Activated CD4-positive, alpha-beta T cell treated with anti-CD3 and anti-CD28 coated beads for 36 hours (primary cell): ENCODE results near the gene FAM114A1. TPM values are rescaled to one million over a fixed set of nuclear protein-coding genes. Genes with fewer than 3 reads are reported as not detected.
A peak's percentile ranks its signal among the peaks of the same experiment; 100 is the strongest.

Experiments
- ATAC-seq: fragments of 200-7000 bp; cut with Tn5 transposase; one replicate; pipeline ENCODE4 v1.10.0; 2021; ENCODE audit warnings: mild to moderate bottlenecking, moderate library complexity
- CTCF ChIA-PET: fragments of 350-600 bp; sonication (Branson Sonifier 250); formaldehyde crosslinking; loops from one replicate; lab custom pipeline; 2021; ENCODE audit warnings: antibody characterized with exemption; lab: Charles Lee
- POLR2A ChIA-PET: fragments of 350-600 bp; sonication (Branson Sonifier 250); formaldehyde crosslinking; loops from one replicate; lab custom pipeline; 2021; ENCODE audit warnings: antibody characterized with exemption, inconsistent platforms; lab: Charles Lee
- DNase-seq: peaks from one replicate; pipeline ENCODE4 v3.0.0-alpha.2; 2020
- H3K27ac Mint-ChIP-seq: one replicate; pipeline ENCODE4 v1.8.0; 2021; ENCODE audit warnings: mixed read lengths
- H3K27me3 Mint-ChIP-seq: one replicate; pipeline ENCODE4 v1.8.0; 2021; ENCODE audit warnings: mixed read lengths
- H3K36me3 Mint-ChIP-seq: one replicate; pipeline ENCODE4 v1.8.0; 2021; ENCODE audit warnings: low read depth, mixed read lengths
- H3K4me1 Mint-ChIP-seq: one replicate; pipeline ENCODE4 v1.8.0; 2021; ENCODE audit warnings: mixed read lengths
- H3K4me3 Mint-ChIP-seq: one replicate; pipeline ENCODE4 v1.8.0; 2021; ENCODE audit warnings: mild to moderate bottlenecking, moderate library complexity, mixed read lengths
- H3K9me3 Mint-ChIP-seq: one replicate; pipeline ENCODE4 v1.8.0; 2021; ENCODE audit warnings: low read depth, mixed read lengths
- intact Hi-C, 2 experiments: fragments of 100-400 bp; cut with DNase I in 1 of 2; cut with micrococcal nuclease in 1 of 2; formaldehyde crosslinking; loops; one replicate each; pipeline versions ENCODE4 v1.14.2 to v1.15.1; 2022 to 2024; cut with DNase I, micrococcal nuclease
- total RNA-seq, 2 experiments: library from RNA; stranded (reverse); gene quantifications; one replicate each; pipeline ENCODE4 v1.2.3, GENCODE V29; 2021

FAM114A1 gene
- total RNA-seq, 2 experiments from 2014 or later, result 0.26 to 0.32 TPM

- Mint-ChIP-seq H3K27me3 (no peaks in the 10 kb centered on the region), H3K27ac (no peak overlapping the region), H3K4me3 (no peak overlapping the region), H3K36me3 (no peaks in the 10 kb centered on the region), H3K9me3 (no peaks in the 10 kb centered on the region), H3K4me1 (peaks cover 12% of the 10 kb centered on the region)
- CTCF ChIA-PET, result no interaction called here
- DNase-seq (no peak), ATAC-seq (no peak)
- intact Hi-C loops, result no loop called here
- POLR2A ChIA-PET, result no interaction called here
These were observed 51.9 kb downstream of the FAM114A1 start for GRCh38 chr4:38919494-38919893.

DNA sequence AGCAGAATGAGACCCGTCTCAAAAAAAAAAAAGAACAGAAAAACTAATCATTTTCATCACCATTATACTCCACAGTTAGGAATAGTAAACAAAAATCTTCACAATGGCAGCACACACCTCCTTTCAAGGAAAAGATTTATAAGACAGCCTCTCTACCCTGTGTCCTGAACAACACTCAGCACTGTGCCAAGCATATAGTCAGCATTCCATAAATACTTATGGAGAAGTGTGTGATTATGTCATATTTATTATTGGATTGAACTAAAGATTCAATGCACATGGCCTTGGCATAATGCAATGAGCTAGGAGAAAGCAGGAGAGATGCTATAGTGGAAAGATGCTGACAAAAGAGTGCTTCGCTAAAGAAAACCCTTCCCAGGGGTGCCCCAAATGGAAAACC, 52.6 kb downstream of the FAM114A1 start:
- Mint-ChIP-seq H3K4me3 (no peak overlapping the region), H3K27ac (no peak overlapping the region), H3K9me3 (no peaks in the 10 kb centered on the region), H3K4me1 (peaks cover 5% of the 10 kb centered on the region), H3K27me3 (no peaks in the 10 kb centered on the region), H3K36me3 (no peaks in the 10 kb centered on the region)
- ChIA-PET POLR2A (no interaction called here), CTCF (interaction anchor here (0.6 kb wide), 1 partner anchor 678 kb away, joined by 3 read pairs; no protein-coding TSS in a partner anchor)
- DNase-seq (no peak), ATAC-seq (no peak)
- intact Hi-C loops, result no loop called here

DNA sequence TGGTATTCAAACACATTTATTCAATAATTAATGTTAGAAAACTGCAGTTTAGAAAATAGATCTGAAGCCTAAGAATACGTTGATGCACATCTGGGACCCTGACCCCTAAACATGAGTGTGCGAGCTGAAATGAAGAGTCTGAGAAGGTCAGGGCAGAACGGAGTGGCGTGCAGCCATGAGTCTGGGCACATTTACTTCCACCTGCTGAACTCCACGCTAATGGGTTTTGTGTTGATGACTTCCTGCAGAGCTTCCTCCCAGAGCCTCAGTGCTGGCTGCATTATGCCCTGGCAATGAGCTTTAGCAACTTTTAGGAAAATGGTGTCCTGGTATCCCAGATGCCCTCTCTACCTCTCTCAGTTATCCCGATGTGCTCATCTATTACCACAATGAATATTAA, 53.1 kb downstream of the FAM114A1 start:
- DNase-seq (no peak), ATAC-seq (no peak)
- ChIA-PET POLR2A (no interaction called here), CTCF (interaction anchor here (0.6 kb wide), 1 partner anchor 679 kb away, joined by 3 read pairs; no protein-coding TSS in a partner anchor)
- Mint-ChIP-seq H3K4me1 (peaks cover 2% of the 10 kb centered on the region), H3K4me3 (no peak overlapping the region), H3K36me3 (no peaks in the 10 kb centered on the region), H3K27me3 (no peaks in the 10 kb centered on the region), H3K27ac (no peak overlapping the region), H3K9me3 (no peaks in the 10 kb centered on the region)
- intact Hi-C loops, result no loop called here

DNA sequence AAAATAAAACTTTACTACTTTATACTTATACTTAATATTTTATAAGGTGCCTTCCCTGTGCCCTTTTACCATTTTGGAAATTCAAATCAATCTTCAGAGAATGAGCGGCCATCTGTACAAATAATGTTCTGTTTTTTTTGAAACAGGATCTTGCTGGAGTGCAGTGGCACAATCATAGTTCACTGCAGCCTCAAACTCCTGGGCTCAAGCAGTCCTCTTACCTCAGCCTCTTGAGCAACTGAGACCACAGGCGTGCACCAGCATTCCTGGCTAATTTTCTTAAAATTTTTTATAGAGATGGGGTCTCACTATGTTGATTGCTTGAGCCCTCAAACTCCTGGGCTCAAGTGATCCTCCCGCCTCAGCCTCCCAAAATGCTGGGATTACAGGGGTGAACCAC, 53.5 kb downstream of the FAM114A1 start:
- ATAC-seq (no peak), DNase-seq (no peak)
- ChIA-PET POLR2A (no interaction called here), CTCF (no interaction called here)
- no peak overlapping the region for H3K27ac Mint-ChIP-seq
- H3K27me3 Mint-ChIP-seq, result no peaks in the 10 kb centered on the region
- H3K9me3 Mint-ChIP-seq, result no peaks in the 10 kb centered on the region
- H3K4me1 Mint-ChIP-seq, result peaks cover 2% of the 10 kb centered on the region
- intact Hi-C loops, result no loop called here
- no peak overlapping the region for H3K4me3 Mint-ChIP-seq
- no peaks in the 10 kb centered on the region for H3K36me3 Mint-ChIP-seq

- Mint-ChIP-seq H3K27ac (no peak overlapping the region), H3K9me3 (no peaks in the 10 kb centered on the region), H3K4me3 (no peak overlapping the region), H3K4me1 (peaks cover 2% of the 10 kb centered on the region), H3K27me3 (no peaks in the 10 kb centered on the region), H3K36me3 (no peaks in the 10 kb centered on the region)
- DNase-seq, result no peak
- intact Hi-C loops, result no loop called here
- ATAC-seq, result no peak
- POLR2A ChIA-PET, result interaction anchor here (0.6 kb wide), 2 partner anchors 128 to 194 kb away, joined by 3 to 4 read pairs; no protein-coding TSS in a partner anchor
- CTCF ChIA-PET, result interaction anchor here (1.0 kb wide), 2 partner anchors 21 to 34 kb away, joined by 4 to 5 read pairs; no protein-coding TSS in a partner anchor
These were observed 56.1 kb downstream of the FAM114A1 start for GRCh38 chr4:38923746-38924145.

GRCh38 chr4:38924353-38924752, 56.7 kb downstream of the FAM114A1 start:
- H3K4me1 Mint-ChIP-seq, result peaks cover 2% of the 10 kb centered on the region
- intact Hi-C loops, result no loop called here
- H3K27me3 Mint-ChIP-seq, result no peaks in the 10 kb centered on the region
- DNase-seq (no peak), ATAC-seq (no peak)
- no peaks in the 10 kb centered on the region for H3K36me3 Mint-ChIP-seq
- ChIA-PET CTCF (interaction anchor here (0.6 to 1.0 kb wide), 3 partner anchors 22 to 1627 kb away, joined by 4 to 5 read pairs (median 4); no protein-coding TSS in a partner anchor), POLR2A (interaction anchor here (0.6 kb wide), 1 partner anchor 127 kb away, joined by 4 read pairs; no protein-coding TSS in a partner anchor)
- H3K27ac Mint-ChIP-seq, result no peak overlapping the region
- no peaks in the 10 kb centered on the region for H3K9me3 Mint-ChIP-seq
- no peak overlapping the region for H3K4me3 Mint-ChIP-seq

DNA sequence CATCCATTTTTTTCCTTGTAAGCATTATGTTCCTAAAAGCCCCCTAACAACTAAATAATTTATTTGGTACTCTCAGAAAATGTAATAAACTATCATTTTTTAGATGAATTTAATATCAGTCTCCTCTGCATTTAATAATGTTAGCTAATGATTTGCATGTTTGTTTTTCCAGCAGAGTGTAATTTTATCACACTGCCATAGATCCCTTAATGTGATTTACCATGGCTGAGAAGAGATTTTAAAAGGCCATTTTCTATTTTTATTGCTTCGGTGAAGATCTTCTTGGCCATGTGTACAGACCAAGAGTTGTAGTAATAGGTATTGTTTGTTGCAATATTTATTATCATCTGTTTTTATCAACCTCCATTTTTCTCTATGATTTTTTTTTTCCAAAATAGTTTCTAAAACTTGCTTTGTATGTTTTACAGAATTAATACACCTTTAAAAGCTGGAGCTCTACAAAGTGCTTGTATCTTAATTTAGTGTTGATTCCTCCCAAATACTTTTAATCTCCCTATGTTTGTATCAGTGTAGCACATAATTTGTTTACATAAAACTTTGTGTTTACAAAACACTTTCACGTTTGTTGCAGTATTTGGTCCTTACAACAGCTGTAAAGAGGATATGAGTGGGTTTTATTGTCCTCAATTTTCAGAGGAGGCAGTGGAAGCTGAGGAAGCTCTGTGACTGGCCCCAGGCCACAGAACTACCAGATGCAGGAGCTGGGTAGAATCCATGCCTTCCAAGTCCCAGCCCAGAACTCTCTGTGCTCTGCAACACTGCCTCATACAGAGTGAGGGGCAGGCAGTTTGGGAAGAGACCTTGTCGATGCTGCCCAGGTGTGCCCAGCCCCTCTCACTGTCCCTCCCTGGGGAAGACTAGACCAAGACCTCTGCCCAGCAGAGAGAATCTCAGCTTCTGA, 58.1 kb downstream of the FAM114A1 start:
- H3K9me3 Mint-ChIP-seq, result no peaks in the 10 kb centered on the region
- H3K27ac Mint-ChIP-seq, result no peak overlapping the region
- POLR2A ChIA-PET, result no interaction called here
- CTCF ChIA-PET, result interaction anchor here (1.5 kb wide), 2 partner anchors 23 to 209 kb away, joined by 4 to 7 read pairs; no protein-coding TSS in a partner anchor
- H3K36me3 Mint-ChIP-seq, result no peaks in the 10 kb centered on the region
- H3K27me3 Mint-ChIP-seq, result no peaks in the 10 kb centered on the region
- ATAC-seq (no peak), DNase-seq (no peak)
- H3K4me3 Mint-ChIP-seq, result no peak overlapping the region
- peaks cover 9% of the 10 kb centered on the region for H3K4me1 Mint-ChIP-seq
- intact Hi-C loops, result no loop called here

GRCh38 chr4:38926896-38927295, 59.3 kb downstream of the FAM114A1 start:
- intact Hi-C loops, result no loop called here
- no peak for ATAC-seq
- Mint-ChIP-seq H3K36me3 (no peaks in the 10 kb centered on the region), H3K4me1 (peaks cover 9% of the 10 kb centered on the region), H3K27ac (no peak overlapping the region), H3K9me3 (no peaks in the 10 kb centered on the region), H3K27me3 (no peaks in the 10 kb centered on the region), H3K4me3 (no peak overlapping the region)
- ChIA-PET CTCF (interaction anchor here (0.8 to 1.5 kb wide), 4 partner anchors 10 to 208 kb away, joined by 3 to 7 read pairs (median 4); no protein-coding TSS in a partner anchor), POLR2A (no interaction called here)
- no peak for DNase-seq

DNA sequence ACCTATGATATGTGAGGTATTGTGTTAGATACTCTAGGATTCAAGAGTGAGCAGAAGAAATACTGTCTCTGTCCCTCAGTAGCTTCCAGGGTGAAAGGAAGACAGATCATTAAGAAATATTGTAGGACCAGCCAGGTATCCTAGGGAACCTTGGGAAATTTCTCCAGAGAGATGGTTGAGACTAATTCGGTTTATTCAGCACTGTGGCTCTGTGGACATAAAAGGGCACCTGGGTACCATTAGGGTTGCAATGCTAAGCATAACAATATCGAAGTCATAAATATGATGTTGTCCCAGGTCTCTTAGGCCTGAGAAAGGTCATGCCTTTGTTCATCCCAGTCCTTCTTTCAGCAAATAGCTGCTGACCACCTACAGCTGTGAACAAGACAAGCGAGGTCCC, 61.0 kb downstream of the FAM114A1 start:
- no peak overlapping the region for H3K27ac Mint-ChIP-seq
- DNase-seq (no peak), ATAC-seq (no peak)
- CTCF ChIA-PET, result no interaction called here
- peaks cover 9% of the 10 kb centered on the region for H3K4me1 Mint-ChIP-seq
- no peaks in the 10 kb centered on the region for H3K36me3 Mint-ChIP-seq
- POLR2A ChIA-PET, result no interaction called here
- H3K27me3 Mint-ChIP-seq, result no peaks in the 10 kb centered on the region
- intact Hi-C loops, result no loop called here
- no peak overlapping the region for H3K4me3 Mint-ChIP-seq
- H3K9me3 Mint-ChIP-seq, result no peaks in the 10 kb centered on the region

DNA sequence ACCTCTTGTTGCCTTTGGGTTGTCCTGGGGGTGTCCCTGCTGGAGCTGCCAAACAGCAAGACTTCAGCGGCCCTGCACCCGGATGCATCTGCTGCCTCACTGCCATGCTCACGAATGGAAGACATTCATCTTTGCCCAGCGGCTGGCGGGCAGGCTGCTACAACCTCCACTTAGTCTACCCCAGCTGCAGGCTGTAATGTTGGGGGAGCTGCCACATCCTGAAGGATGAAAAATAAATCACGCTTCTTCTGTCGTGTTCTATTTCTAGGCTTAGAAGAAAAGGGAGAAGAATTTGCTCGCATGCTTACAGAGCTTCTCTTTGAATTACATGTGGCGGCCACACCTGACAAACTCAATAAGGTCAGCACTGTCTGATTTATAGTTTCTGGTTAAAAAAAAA, 61.4 kb downstream of the FAM114A1 start:
- CTCF ChIA-PET, result interaction anchor here (0.7 kb wide), 1 partner anchor 12 kb away, joined by 3 read pairs; no protein-coding TSS in a partner anchor
- no peaks in the 10 kb centered on the region for H3K27me3 Mint-ChIP-seq

GRCh38 chr4:38930204-38930603, 62.6 kb downstream of the FAM114A1 start:
- Mint-ChIP-seq H3K9me3 (no peaks in the 10 kb centered on the region), H3K27me3 (no peaks in the 10 kb centered on the region), H3K27ac (no peak overlapping the region), H3K4me1 (peaks cover 9% of the 10 kb centered on the region), H3K36me3 (no peaks in the 10 kb centered on the region), H3K4me3 (no peak overlapping the region)
- DNase-seq, result no peak
- CTCF ChIA-PET, result no interaction called here
- intact Hi-C loops, result no loop called here
- peak; percentile 51 for ATAC-seq
- POLR2A ChIA-PET, result no interaction called here

More for the DNA sequence above, 61.4 kb downstream of the FAM114A1 start:
- ATAC-seq (no peak), DNase-seq (no peak)
- POLR2A ChIA-PET, result no interaction called here
- Mint-ChIP-seq H3K27ac (no peak overlapping the region), H3K4me1 (peaks cover 9% of the 10 kb centered on the region), H3K9me3 (no peaks in the 10 kb centered on the region), H3K4me3 (no peak overlapping the region), H3K36me3 (no peaks in the 10 kb centered on the region)
- intact Hi-C loops, result no loop called here
